T-helper 2 cell (primary cell): ENCODE results near the gene SLC12A5.
"Not testable (repeated sequence)": the region's sequence is repeated elsewhere in the genome, so short reads cannot be mapped to it uniquely, and the experiment has no call there.

ENCODE experiments used
- DNase-seq, 5 experiments: peaks; one replicate each; pipeline versions ENCODE4 v3.0.0 to v3.0.0-alpha.2; 2012 to 2022
- total RNA-seq, 2 donors: gene quantifications; one replicate each; lab custom pipeline; 2026; lab: John Stamatoyannopoulos, UW

Gene SLC12A5
- 0 reads per million in 2 donors for total RNA-seq

DNA sequence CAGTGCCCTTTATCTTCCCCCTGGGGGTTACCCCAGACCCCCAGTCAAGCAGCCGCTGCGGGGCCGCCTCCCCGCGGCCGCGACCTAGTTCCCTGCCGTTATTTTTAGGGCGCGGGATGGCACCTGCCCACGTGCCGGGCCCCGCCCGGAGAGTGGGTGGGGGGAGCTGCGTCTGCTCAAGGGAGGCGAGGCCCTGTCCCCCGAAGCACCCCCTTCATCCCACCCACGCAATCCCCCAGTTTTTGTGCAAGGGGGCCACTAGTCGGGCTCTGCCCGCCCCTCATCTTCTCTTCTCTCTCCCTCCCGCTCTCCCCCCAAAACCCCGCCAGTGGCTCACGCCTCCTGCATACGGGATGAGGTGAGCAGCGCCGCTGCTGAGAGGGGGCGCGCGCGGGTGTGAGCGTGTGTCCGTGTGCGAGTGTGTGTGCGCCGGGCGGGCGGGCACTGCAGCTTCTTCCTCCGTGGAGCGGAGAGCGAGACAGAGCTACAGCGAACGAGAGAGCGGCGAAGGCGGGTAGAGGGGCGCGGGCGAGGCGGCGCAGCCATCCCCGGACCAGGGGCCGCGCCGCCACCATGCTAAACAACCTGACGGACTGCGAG, at the start of gene SLC12A5:
Gene SLC12A5 (plus strand): TSS at position 444 of the 600 bp plus-strand sequence. CDS start 130 bp downstream, at position 574.
- no peak for DNase-seq

DNA sequence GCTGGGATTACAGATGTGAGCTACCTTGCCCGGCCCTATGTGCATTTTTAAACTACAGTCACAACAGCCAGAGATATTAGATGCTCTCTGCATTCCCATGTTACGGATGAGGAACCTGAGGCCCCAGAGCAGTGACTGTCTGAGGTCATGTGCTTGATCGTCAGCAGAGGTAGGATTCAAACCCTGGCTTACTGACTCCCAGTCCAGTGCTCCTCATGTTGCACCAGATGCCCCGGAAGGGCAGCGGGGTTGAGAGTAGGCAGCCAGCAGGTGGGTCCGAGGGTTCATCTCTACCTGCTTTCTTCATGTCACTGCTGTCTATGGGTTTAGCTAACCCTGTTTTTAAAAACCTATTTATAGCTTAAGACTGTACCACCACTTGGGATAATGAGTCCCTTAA, 47.8 kb upstream of the SLC12A5 start:
- DNase-seq: no peak

DNA sequence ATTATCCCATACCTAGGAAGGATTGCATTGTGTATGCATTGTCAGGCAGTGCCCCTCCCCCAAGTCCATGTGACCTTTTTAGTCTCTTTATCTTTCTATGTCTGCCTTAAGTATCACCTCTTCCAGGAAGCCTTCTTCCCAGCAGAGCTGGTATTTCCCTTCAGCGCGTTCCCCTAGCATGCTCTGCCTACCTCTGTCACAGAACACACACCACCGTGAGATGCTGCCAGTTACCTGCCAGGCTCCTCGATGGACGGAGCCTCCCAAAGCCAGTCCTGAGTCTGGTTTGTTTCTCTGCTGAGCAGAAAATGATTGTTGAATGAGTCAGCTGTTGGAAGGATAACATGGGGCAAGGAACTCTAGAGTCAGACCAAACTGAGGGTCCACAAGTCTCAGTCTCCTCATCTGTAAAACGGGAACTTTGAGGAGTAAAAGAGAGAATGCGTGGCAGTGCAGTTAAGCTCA, 45.7 kb upstream of the SLC12A5 start:
- DNase-seq: no peak

DNA sequence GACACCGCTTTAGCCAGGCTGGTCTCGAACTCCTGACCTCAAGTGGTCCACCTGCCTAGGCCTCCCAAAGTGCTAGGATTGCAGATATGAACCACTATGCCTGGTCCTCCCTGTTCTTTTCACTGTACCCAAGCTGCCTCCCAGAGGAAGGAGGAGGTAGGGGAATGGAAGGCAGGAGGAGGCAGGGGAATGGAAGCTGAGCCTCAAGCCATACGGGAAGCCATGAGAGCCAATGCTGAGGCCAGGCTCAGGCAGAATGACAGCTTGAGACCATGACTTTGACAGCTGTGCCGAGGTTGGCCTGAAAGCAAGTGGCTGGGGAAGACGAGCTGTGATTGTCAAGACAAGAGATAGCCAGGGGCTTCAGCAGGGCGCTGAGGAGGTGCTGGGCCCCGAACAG, 43.4 kb upstream of the SLC12A5 start:
- no peak for DNase-seq

DNA sequence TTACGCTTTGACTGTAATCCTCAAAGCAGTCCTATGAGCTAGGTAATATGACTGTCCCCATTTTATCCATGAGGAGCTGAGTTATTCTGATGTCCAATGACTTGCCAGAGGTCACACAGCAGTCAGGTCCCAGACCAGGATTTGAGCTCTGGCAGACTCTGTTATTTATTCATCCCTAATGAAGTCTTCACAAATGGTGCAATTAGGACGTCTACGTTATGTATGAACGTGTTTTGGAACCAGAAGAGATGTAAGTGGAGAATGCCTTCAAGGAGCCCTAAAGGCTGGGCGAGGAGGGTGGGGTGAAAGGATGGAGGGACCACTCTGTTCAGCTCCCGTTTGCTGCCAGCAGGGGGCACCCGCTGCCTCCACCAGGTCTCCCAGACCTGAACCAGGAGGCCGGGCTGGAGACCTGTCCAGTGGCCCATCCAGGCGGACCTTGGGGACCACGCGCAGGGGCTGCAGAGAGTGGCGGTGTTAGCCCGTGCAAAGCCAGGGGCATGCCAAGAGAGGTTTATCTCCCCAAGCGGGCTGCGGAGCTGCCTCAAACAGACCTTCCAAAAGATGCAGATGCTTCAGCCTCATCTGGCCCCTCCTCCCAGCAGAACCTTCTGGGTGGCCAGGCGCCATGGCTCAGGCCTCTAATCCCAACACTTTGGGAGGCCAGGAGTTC, 41.8 kb upstream of the SLC12A5 start:
- DNase-seq: peak; percentile 54 to 72 (median 64)

DNA sequence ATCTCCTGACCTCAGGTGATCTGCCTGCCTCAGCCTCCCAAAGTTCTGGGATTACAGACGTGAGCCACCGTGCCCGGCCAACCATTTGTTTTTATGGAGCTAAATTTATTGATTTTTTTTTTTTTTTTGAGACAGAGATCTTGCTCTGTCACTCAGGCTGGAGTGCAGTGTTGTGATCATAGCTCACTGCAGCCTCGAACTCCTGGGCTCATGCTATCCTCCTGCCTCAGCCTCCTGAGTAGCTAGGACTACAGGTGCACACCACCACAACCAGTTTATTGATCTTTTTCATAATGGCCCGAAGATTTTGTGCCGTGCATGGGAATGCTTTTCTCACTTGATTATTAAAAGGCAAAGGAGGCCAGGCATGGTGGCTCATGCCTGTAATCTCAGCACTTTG, 40.2 kb upstream of the SLC12A5 start:
- DNase-seq: not testable (repeated sequence)

DNA sequence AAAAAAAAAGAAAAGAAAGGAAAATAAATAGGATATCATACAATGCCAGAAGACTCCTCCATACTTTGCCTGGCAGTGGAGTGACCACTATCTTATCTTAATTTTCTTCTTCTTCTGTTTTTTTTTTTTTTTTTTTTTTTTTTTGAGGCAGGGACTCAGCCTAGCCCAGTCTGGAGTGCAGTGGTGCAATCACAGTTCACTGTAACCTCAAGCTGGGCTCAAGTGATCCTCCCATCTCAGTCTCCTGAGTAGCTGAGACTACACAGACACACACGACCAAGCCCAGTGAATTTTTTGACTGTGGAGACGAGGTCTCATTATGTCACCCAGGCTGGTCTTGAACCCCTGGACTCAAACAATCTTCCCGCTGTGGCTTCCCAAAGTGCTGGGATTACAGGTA, 37.4 kb upstream of the SLC12A5 start:
- no peak for DNase-seq

DNA sequence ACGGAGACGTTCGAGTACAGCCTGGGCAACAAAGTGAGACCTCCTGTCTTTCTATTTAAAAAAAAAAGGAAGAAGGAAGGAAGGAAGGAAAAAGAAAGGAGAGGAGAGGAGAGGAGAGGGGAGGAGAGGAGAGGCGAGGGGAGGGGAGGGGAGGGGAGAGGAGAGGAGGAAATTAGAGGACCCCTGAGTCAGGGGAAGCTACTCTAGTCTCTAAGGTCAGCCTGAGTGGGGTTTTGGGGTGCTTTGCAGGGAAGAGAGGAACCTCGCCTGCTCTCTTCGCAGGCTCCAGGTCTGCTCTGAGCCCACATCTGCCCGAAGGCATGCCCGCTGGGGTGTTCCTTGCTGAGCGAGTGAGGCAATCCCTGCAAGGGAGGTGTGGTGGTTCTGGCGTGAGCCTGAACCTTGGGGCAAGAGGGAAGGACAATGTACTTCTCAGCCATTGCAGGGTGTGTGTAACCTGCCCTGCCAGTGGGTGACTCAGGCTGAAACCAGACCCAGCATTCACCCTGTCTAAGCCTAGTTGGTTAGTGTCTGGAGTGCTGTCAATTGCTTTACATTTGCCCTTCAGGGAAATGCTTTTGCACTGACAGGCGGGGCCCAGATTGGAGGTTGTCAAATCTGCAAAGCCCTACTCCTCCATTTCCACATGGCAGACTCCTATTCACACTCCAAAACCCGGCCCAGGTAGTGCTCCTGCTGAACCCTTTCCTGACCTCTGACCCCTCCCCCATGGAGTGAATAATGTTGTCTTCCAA, 35.6 kb upstream of the SLC12A5 start:
- peak in 1 of 5 experiments; percentile 54 for DNase-seq

DNA sequence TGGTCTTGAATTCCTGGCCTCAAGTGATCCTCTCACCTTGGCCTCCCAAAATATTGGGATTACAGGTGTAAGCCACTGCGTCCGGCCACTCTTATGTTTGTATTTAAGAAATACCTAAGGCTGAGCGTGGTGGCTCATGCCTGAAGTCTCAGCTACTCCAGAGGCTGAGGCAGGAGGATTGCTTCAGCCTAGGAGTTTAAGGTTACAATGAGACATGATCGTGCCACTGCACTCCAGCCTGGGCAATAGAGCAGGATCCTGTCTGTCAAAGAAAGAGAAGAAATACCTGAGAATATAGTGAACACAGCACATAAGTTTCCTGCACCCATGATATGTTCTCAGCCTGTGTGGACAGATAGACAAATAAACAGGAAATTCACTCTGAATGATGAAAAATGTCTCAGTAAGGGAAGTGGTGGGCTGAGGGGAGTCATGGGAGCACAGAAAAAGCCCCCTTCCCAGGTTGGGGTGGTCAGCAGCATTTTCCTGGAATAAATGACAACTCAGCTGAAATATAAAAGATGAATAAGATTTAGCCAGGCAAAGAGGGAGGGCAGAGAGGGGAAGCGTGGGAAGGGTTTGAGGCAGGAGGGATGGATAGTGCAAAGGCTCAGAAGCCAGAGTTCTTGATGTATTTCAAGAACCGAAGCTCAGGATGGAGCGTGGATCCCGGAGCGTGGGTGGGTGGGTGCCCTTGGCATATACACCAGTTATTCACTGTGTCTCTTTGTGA, 34.1 kb upstream of the SLC12A5 start:
- no peak for DNase-seq

DNA sequence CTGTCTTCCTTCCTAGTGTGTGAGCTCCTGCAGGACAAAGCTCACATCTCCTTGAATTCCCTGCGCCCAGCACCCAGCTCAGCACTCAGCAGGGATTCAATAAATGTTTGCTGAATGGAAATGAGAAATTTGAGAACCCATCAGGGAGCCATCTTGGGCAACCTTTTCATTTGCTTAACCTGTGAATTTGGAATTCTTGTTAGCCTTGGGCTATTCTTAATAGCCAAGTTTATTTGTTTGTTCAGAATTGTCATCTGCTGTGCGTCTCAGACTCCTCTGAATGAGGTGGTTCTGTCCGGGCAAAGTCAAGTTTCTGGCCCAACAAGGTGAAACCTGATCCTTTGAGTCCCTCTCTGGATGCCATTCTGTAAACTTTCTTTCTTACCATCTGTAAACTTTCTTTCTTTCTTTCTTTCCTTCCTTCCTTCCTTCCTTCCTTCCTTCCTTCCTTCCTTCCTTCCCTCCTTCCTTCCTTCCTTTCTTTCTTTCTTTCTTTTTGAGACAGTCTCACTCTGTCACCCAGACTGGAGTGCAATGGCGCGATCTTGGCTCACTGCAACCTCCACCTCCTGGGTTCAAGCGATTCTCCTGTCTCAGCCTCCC, 33.4 kb upstream of the SLC12A5 start:
- not testable (repeated sequence) for DNase-seq

DNA sequence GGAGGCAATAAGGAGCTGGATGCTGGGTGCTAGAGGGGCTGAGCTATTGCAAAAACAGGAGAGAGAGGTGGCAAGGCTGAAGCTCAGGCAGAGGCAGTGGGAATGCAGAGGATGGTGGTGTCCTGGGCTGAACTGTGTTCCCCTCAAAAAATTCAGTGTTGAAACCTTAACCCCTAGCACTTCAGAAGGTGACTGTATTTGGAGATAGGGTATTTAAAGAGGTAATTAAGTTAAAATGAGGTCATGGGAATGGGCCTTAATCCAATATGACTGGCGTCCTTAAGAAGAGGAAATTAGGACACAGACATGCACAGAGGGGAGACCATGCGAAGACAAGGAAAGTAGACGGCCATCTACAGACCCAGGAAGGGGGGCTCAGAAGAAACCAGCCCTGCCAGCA, 31.8 kb upstream of the SLC12A5 start:
- no peak for DNase-seq

DNA sequence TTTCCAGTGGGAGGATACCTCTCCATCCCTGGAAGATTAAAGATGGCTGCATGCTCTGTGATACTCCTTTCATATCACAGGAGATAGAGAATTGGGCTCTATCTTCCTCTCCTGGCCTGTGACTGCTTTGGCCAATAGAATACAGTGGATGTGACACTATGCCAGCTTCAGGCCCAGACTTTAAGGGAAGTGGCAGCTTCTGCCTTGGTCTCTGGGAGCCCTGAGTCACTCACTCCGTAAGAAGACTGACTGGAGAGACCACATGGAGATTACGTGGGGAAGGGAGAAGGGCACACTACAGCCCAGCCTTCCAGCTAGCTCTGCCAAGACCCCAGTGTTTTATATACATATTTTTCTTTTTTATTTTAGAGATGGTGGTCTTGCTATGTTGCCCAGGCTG, 30.7 kb upstream of the SLC12A5 start:
- no peak for DNase-seq

DNA sequence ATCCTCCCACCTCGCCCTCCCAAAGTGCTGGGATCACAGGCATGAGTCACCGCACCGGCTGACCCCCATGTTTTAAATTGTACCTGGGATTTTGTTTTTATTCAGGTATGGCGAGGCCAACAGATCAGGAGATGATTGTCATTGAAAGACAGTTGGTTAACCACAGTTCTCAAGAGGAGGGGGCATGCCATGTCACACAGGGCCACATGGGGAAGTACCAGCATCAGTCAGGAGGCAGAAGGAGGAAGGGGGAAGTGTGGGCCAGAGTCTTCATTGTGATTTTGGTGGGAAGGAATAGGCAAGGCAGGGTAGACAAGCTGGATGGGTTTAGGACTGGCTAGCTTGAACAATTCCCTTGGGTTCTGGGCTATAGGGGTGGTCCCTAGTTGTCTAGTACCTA, 30.3 kb upstream of the SLC12A5 start:
- peak in 1 of 5 experiments; percentile 71 for DNase-seq

DNA sequence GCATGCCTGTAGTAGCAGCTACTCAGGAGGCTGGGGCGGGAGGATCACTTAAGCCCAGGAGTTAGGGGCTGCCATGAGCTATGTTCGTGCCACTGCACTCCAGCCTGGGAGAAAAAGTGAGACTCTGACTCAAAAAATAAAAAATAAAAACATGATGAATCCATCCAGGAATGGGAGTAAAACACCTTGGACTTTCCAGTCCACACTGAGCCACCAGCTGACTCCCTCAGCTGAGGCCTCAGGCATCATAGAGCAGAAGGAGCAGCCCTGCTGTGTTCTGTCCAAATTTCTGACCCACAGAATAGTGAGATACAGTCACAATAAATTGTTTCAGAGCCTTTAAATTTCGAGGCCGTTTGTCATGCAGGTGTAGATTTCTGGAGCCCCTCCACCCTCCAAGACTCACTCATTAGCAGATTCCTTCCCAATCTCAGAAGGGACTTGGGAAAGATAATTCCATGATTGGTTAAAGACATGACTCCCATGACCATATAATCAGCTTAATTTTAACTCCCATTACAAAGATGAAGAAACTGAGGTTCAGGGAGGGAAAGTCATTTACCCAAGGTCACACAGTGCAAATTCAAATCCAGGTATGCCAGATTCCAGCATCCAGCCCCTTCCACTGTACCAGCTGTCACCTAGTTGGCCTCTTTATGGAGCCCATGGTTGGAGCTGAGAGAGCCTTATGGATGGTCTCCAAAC, 29.3 kb upstream of the SLC12A5 start:
- no peak for DNase-seq

DNA sequence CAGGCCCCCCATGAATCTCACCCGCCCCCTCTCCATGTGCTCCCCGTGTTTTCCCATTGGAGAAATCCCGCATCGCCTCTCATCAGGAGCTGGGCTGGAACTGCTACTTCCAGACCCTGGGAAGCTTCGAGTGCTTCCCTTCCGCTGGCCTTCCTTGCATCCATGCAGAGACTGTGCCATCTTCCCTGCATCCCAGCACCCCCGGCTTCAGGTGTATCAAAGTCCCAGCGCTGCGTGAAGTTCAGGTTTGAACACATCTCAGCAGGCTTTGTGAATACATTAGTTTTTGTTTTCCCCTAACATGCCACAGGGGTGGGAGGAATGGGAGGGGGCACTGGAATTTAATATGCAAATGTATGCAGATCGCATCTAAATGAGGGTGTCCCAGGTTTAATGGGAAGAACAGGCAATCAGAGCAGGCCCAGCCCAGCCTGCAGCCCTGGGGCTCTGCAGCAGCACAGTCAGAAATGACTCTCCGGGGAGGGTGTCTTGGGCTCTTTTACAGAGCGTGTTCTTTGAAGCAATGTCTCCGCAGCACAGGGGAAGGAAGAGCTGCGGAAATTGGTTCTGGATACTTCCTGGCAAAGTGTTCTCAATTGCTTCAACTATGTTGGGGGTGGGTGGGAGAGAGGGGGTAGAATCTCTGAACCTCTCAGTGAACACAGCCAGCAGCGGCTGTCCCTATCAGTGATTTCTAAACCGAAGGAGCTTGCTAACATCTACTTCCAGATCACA, 28.6 kb upstream of the SLC12A5 start:
- DNase-seq: peak in 1 of 5 experiments; percentile 54

DNA sequence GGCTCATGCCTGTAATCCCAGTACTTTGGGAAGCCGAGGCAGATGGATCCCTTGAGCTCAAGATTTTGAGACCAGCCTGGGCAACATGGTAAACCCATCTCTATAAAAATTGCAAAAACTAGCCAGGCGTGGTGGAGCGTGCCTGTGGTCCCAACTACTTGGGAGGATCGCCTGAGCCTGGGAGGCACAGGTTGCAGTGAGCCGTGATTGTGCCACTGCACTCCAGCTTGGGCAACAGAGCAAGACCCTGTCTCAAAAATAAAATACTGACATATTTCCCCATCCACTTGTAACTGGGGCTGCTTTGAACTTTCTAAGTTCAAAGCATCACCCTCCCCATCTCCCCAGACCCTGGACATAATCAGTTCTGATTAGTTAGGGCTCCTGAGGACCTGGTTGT, 27.5 kb upstream of the SLC12A5 start:
- no peak for DNase-seq

DNA sequence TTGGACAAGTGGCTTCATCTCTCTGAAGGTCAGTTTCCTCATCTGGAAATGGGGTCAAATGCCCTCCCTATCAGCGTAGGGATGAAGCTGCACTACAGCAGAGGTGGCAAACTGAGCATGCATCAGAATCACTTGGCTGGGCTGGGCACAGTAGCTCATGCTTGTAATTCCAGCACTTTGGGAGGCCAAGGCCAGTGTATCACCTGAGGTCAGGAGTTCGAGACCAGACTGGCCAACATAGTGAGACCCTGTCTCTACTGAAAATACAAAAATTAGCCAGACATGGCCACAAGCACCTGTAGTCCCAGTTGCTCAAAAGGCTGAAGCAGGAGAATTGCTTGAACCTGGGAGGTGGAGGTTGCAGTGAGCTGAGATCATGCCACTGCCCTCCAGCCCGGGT, 27.0 kb upstream of the SLC12A5 start:
- DNase-seq: no peak

DNA sequence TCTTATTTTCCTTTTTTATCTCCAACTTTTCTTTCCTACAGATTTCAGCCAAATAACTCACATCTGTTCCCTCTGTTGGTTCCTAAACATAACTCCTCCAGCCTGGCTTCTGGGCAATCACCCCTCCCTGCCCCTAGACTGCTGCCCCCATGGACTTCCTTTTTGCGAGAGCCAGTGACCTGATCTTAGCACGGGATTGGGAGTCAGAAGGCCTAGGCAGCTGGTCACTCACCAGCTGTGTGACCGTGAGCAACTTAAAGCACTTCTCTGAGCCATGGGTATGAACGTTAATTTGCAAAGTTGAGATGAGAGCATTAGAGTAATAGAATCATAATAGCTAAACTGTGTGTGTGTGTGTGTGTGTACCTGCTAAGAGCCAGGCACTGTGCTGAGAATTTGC, 24.8 kb upstream of the SLC12A5 start:
- DNase-seq: no peak

DNA sequence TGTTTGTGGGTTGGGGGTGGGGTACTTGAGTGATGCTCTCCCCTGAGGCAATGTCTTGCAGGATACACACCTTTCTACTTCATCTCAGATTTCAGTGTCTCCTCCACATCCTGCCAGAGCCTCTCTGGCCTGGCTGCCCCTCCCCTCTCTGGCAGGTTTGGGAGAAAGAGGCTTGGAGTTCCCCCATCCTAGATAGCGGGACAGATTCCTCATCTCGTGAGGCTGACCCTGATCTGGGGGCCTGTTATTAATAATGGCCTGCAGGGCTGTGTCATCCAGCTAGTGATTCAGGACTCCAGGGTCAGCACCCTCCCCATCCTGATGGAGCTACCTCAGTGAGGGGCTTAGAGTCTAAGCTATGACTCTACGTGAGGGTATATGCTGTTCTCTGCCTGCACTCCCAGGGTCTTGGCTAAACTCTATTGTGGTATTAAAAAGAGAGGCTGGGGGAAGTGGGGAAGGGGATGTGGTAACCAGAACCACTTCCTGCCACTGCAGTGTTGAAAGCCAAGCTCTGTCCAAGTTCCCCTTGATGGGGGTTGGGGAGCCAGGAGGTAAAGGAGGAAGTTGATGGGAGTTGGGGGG, 24.0 kb upstream of the SLC12A5 start:
- peak in 2 of 5 experiments; percentile 78 to 87 for DNase-seq

DNA sequence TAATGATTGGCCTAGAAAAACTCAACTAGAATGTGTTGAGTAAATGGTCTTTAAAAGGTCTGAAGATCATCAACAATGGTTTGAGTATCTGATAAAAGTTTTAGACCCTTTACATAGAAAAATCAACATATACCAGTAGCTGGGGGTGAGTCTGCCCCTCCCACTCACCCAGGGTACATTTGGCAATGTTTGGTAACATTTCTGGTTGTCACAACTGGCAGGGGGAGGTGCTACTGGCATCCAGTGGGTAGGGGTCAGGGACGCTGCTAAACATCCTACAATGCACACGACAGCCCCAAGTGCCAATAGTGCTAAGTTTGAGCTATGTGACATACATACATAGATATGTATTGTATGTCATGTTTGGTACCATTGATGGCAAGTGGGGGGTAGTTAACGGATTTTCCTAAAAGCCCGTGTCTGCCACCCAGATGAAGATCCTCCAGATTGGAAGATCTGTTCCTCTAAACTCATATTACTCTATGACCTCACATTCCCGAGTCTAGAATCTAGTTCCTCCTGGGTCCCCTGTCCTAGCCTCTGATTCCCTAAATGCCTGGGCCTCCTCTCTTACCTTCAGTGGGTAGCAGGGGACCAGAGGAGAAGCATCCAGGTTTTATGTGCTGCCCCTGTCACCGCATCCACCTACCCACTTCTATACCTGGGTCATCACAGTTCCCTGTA, 22.9 kb upstream of the SLC12A5 start:
- no peak for DNase-seq
